HG03571 (cell line): Measurements from ENCODE around the gene NUPR1.
"Not testable (repeated sequence)": the region's sequence is repeated elsewhere in the genome, so short reads cannot be mapped to it uniquely, and the experiment has no call there.

Experiments
- ATAC-seq: cut with Tn5 transposase; IDR thresholded peaks from one replicate; pipeline ENCODE4 v1.9.1; 2021; ENCODE audit not compliant: unreplicated experiment

The NUPR1 gene

GRCh38 chr16:28538733-28539596 is at the start of gene NUPR1:
Gene NUPR1, minus strand, starts transcription at chr16:28538974. Its CDS starts 67 bp downstream, at chr16:28538907.
- ATAC-seq: no peak

GRCh38 chr16:28587386-28587785 is 48.6 kb upstream of the NUPR1 start:
- no peak for ATAC-seq

GRCh38 chr16:28586466-28586865 is 47.7 kb upstream of the NUPR1 start:
- ATAC-seq: no peak

GRCh38 chr16:28585674-28586073 is 46.9 kb upstream of the NUPR1 start:
- ATAC-seq: no peak

- ATAC-seq: no peak
These were observed 42.0 kb upstream of the NUPR1 start for GRCh38 chr16:28580726-28581315.

GRCh38 chr16:28575446-28576109 is 36.8 kb upstream of the NUPR1 start:
- ATAC-seq: no peak

GRCh38 chr16:28574925-28575324 is 36.2 kb upstream of the NUPR1 start:
- ATAC-seq: no peak

- no peak for ATAC-seq
These were observed 35.3 kb upstream of the NUPR1 start for GRCh38 chr16:28573738-28574718.

- no peak for ATAC-seq
These were observed 34.1 kb upstream of the NUPR1 start for GRCh38 chr16:28572696-28573510.

GRCh38 chr16:28569968-28570752 is 31.4 kb upstream of the NUPR1 start:
- no peak for ATAC-seq

GRCh38 chr16:28569021-28569420 is 30.2 kb upstream of the NUPR1 start:
- ATAC-seq: no peak

- ATAC-seq: no peak
These were observed 28.5 kb upstream of the NUPR1 start for GRCh38 chr16:28567292-28567691.

- ATAC-seq: not testable (repeated sequence)
These were observed 27.6 kb upstream of the NUPR1 start for GRCh38 chr16:28566233-28566925.

GRCh38 chr16:28563218-28563617 is 24.4 kb upstream of the NUPR1 start:
- no peak for ATAC-seq

GRCh38 chr16:28562199-28562598 is 23.4 kb upstream of the NUPR1 start:
- ATAC-seq: no peak

GRCh38 chr16:28561557-28562187 is 22.9 kb upstream of the NUPR1 start:
- no peak for ATAC-seq

GRCh38 chr16:28558456-28558855 is 19.7 kb upstream of the NUPR1 start:
- no peak for ATAC-seq

- ATAC-seq: no peak
These were observed 18.1 kb upstream of the NUPR1 start for GRCh38 chr16:28556914-28557320.
